ENCODE results near the gene ZCCHC8. TPM values are rescaled to one million over a fixed set of nuclear protein-coding genes. Genes with fewer than 3 reads are reported as not detected.
"Not testable (repeated sequence)": the region's sequence is repeated elsewhere in the genome, so short reads cannot be mapped to it uniquely, and the experiment has no call there.

Gene ZCCHC8
- total RNA-seq, 1 experiment from 2014 or later: 35.3 TPM

- no peak overlapping the region for H3K27ac ChIP-seq (ENCODE audit: low read length)
- peaks cover 83% of the 10 kb centered on the region for H3K79me2 ChIP-seq (ENCODE audit: low read length)
- peaks cover 35% of the 10 kb centered on the region for H4K20me1 ChIP-seq (ENCODE audit: insufficient read depth, low read depth, low read length)
- DNase-seq: no peak
- no peaks in the 10 kb centered on the region for H3K9me2 ChIP-seq (replicated peaks; ENCODE audit: insufficient read depth, low read length)
- H2AFZ ChIP-seq (ENCODE audit: low read length): no peak overlapping the region
- H3K4me3 ChIP-seq (ENCODE audit: low read length): no peak overlapping the region
- no peak overlapping the region for H3K4me2 ChIP-seq (ENCODE audit: low read depth, low read length, poor library complexity, severe bottlenecking)
- peaks cover 89% of the 10 kb centered on the region for H3K36me3 ChIP-seq (ENCODE audit: insufficient read depth, low read length)
- peaks cover 8% of the 10 kb centered on the region for H3K4me1 ChIP-seq (ENCODE audit: low read length)
- H3K9me3 ChIP-seq (ENCODE audit: low read length): no peaks in the 10 kb centered on the region
- no peak overlapping the region for H3K9ac ChIP-seq (ENCODE audit: low read length)
- H3K27me3 ChIP-seq (ENCODE audit: low read length): no peaks in the 10 kb centered on the region
Measured at GRCh38 chr12:122518908-122519307, 18.2 kb upstream of the ZCCHC8 start.

- H3K9me3 ChIP-seq (ENCODE audit: low read length): no peaks in the 10 kb centered on the region
- H3K4me1 ChIP-seq (ENCODE audit: low read length): no peaks in the 10 kb centered on the region
- H2AFZ ChIP-seq (ENCODE audit: low read length): no peak overlapping the region
- DNase-seq: no peak
- no peak overlapping the region for H3K9ac ChIP-seq (ENCODE audit: low read length)
- peaks cover 79% of the 10 kb centered on the region for H3K79me2 ChIP-seq (ENCODE audit: low read length)
- H3K27ac ChIP-seq (ENCODE audit: low read length): no peak overlapping the region
- no peak overlapping the region for H3K4me3 ChIP-seq (ENCODE audit: low read length)
- H3K9me2 ChIP-seq (replicated peaks; ENCODE audit: insufficient read depth, low read length): no peaks in the 10 kb centered on the region
- no peaks in the 10 kb centered on the region for H3K27me3 ChIP-seq (ENCODE audit: low read length)
- peaks cover 87% of the 10 kb centered on the region for H3K36me3 ChIP-seq (ENCODE audit: insufficient read depth, low read length)
- H3K4me2 ChIP-seq (ENCODE audit: low read depth, low read length, poor library complexity, severe bottlenecking): no peak overlapping the region
- H4K20me1 ChIP-seq (ENCODE audit: insufficient read depth, low read depth, low read length): peaks cover 24% of the 10 kb centered on the region; the same call in 1 of the 2 replicates
Measured at GRCh38 chr12:122517877-122518276, 17.1 kb upstream of the ZCCHC8 start.

- Histone ChIP-seq H3K36me3 (ENCODE audit: insufficient read depth, low read length) (peaks cover 87% of the 10 kb centered on the region), H2AFZ (ENCODE audit: low read length) (no peak overlapping the region), H3K27me3 (ENCODE audit: low read length) (no peaks in the 10 kb centered on the region), H3K79me2 (ENCODE audit: low read length) (peaks cover 73% of the 10 kb centered on the region), H4K20me1 (ENCODE audit: insufficient read depth, low read depth, low read length) (peaks cover 16% of the 10 kb centered on the region; the same call in 1 of the 2 replicates), H3K4me3 (ENCODE audit: low read length) (no peak overlapping the region), H3K4me1 (ENCODE audit: low read length) (no peaks in the 10 kb centered on the region), H3K9me3 (ENCODE audit: low read length) (no peaks in the 10 kb centered on the region), H3K4me2 (ENCODE audit: low read depth, low read length, poor library complexity, severe bottlenecking) (no peak overlapping the region), H3K9ac (ENCODE audit: low read length) (no peak overlapping the region), H3K27ac (ENCODE audit: low read length) (no peak overlapping the region), H3K9me2 (replicated peaks; ENCODE audit: insufficient read depth, low read length) (no peaks in the 10 kb centered on the region)
- no peak for DNase-seq
Measured at GRCh38 chr12:122516544-122517361, 16.0 kb upstream of the ZCCHC8 start.

GRCh38 chr12:122515275-122515674 is 14.5 kb upstream of the ZCCHC8 start:
- H3K9ac ChIP-seq (ENCODE audit: low read length): no peak overlapping the region
- no peak overlapping the region for H3K4me2 ChIP-seq (ENCODE audit: low read depth, low read length, poor library complexity, severe bottlenecking)
- no peak for DNase-seq
- H3K27ac ChIP-seq (ENCODE audit: low read length): no peak overlapping the region
- peaks cover 87% of the 10 kb centered on the region for H3K36me3 ChIP-seq (ENCODE audit: insufficient read depth, low read length)
- no peak overlapping the region for H3K4me3 ChIP-seq (ENCODE audit: low read length)
- H3K4me1 ChIP-seq (ENCODE audit: low read length): no peaks in the 10 kb centered on the region
- H3K9me2 ChIP-seq (replicated peaks; ENCODE audit: insufficient read depth, low read length): no peaks in the 10 kb centered on the region
- H2AFZ ChIP-seq (ENCODE audit: low read length): no peak overlapping the region
- peaks cover 16% of the 10 kb centered on the region; the same call in 1 of the 2 replicates for H4K20me1 ChIP-seq (ENCODE audit: insufficient read depth, low read depth, low read length)
- no peaks in the 10 kb centered on the region for H3K27me3 ChIP-seq (ENCODE audit: low read length)
- H3K9me3 ChIP-seq (ENCODE audit: low read length): no peaks in the 10 kb centered on the region
- peaks cover 71% of the 10 kb centered on the region for H3K79me2 ChIP-seq (ENCODE audit: low read length)

GRCh38 chr12:122513660-122514059 is 12.9 kb upstream of the ZCCHC8 start:
- H4K20me1 ChIP-seq (ENCODE audit: insufficient read depth, low read depth, low read length): peaks cover 5% of the 10 kb centered on the region; the same call in 1 of the 2 replicates
- no peaks in the 10 kb centered on the region for H3K27me3 ChIP-seq (ENCODE audit: low read length)
- H2AFZ ChIP-seq (ENCODE audit: low read length): no peak overlapping the region
- peaks cover 87% of the 10 kb centered on the region for H3K36me3 ChIP-seq (ENCODE audit: insufficient read depth, low read length)
- no peak for DNase-seq
- no peak overlapping the region for H3K4me3 ChIP-seq (ENCODE audit: low read length)
- no peaks in the 10 kb centered on the region for H3K4me1 ChIP-seq (ENCODE audit: low read length)
- H3K4me2 ChIP-seq (ENCODE audit: low read depth, low read length, poor library complexity, severe bottlenecking): no peak overlapping the region
- H3K27ac ChIP-seq (ENCODE audit: low read length): no peak overlapping the region
- no peaks in the 10 kb centered on the region for H3K9me3 ChIP-seq (ENCODE audit: low read length)
- H3K9ac ChIP-seq (ENCODE audit: low read length): no peak overlapping the region
- peaks cover 60% of the 10 kb centered on the region for H3K79me2 ChIP-seq (ENCODE audit: low read length)
- H3K9me2 ChIP-seq (replicated peaks; ENCODE audit: insufficient read depth, low read length): no peaks in the 10 kb centered on the region

GRCh38 chr12:122513028-122513427 is 12.3 kb upstream of the ZCCHC8 start:
- H2AFZ ChIP-seq (ENCODE audit: low read length); H3K4me2 ChIP-seq (ENCODE audit: low read depth, low read length, poor library complexity, severe bottlenecking); H3K4me1 ChIP-seq (ENCODE audit: low read length); H3K27ac ChIP-seq (ENCODE audit: low read length); DNase-seq; H3K27me3 ChIP-seq (ENCODE audit: low read length); H3K9me2 ChIP-seq (replicated peaks; ENCODE audit: insufficient read depth, low read length); H3K4me3 ChIP-seq (ENCODE audit: low read length); H3K9me3 ChIP-seq (ENCODE audit: low read length); H4K20me1 ChIP-seq (ENCODE audit: insufficient read depth, low read depth, low read length); H3K9ac ChIP-seq (ENCODE audit: low read length): not testable (repeated sequence)
- Histone ChIP-seq H3K79me2 (ENCODE audit: low read length) (peaks cover 56% of the 10 kb centered on the region), H3K36me3 (ENCODE audit: insufficient read depth, low read length) (peaks cover 90% of the 10 kb centered on the region)

GRCh38 chr12:122508163-122508562 is 7.4 kb upstream of the ZCCHC8 start:
- Histone ChIP-seq H3K9me2 (replicated peaks; ENCODE audit: insufficient read depth, low read length) (no peaks in the 10 kb centered on the region), H3K4me3 (ENCODE audit: low read length) (no peak overlapping the region), H3K36me3 (ENCODE audit: insufficient read depth, low read length) (peaks cover 84% of the 10 kb centered on the region), H3K27me3 (ENCODE audit: low read length) (no peaks in the 10 kb centered on the region), H3K9ac (ENCODE audit: low read length) (no peak overlapping the region), H3K9me3 (ENCODE audit: low read length) (no peaks in the 10 kb centered on the region), H3K27ac (ENCODE audit: low read length) (no peak overlapping the region), H4K20me1 (ENCODE audit: insufficient read depth, low read depth, low read length) (no peaks in the 10 kb centered on the region), H3K79me2 (ENCODE audit: low read length) (peaks cover 20% of the 10 kb centered on the region), H3K4me1 (ENCODE audit: low read length) (peaks cover 10% of the 10 kb centered on the region), H3K4me2 (ENCODE audit: low read depth, low read length, poor library complexity, severe bottlenecking) (no peak overlapping the region), H2AFZ (ENCODE audit: low read length) (no peak overlapping the region)
- DNase-seq: no peak

GRCh38 chr12:122506393-122506938 is 5.7 kb upstream of the ZCCHC8 start:
- H3K4me2 ChIP-seq (ENCODE audit: low read depth, low read length, poor library complexity, severe bottlenecking): no peak overlapping the region
- no peaks in the 10 kb centered on the region for H4K20me1 ChIP-seq (ENCODE audit: insufficient read depth, low read depth, low read length)

More at GRCh38 chr12:122506393-122506938, 5.7 kb upstream of the ZCCHC8 start:
- no peaks in the 10 kb centered on the region for H3K9me2 ChIP-seq (replicated peaks; ENCODE audit: insufficient read depth, low read length)
- no peak for DNase-seq
- no peak overlapping the region for H3K9ac ChIP-seq (ENCODE audit: low read length)
- H3K79me2 ChIP-seq (ENCODE audit: low read length): peaks cover 15% of the 10 kb centered on the region
- H3K4me3 ChIP-seq (ENCODE audit: low read length): no peak overlapping the region
- peaks cover 26% of the 10 kb centered on the region for H3K4me1 ChIP-seq (ENCODE audit: low read length)
- H3K36me3 ChIP-seq (ENCODE audit: insufficient read depth, low read length): peaks cover 70% of the 10 kb centered on the region
- H2AFZ ChIP-seq (ENCODE audit: low read length): no peak overlapping the region
- H3K9me3 ChIP-seq (ENCODE audit: low read length): no peaks in the 10 kb centered on the region
- no peaks in the 10 kb centered on the region for H3K27me3 ChIP-seq (ENCODE audit: low read length)
- no peak overlapping the region for H3K27ac ChIP-seq (ENCODE audit: low read length)

All from Karpas-422 (cell line).